ENCODE data around the gene SERPINA1. TPM values are rescaled to one million over a fixed set of nuclear protein-coding genes. Genes with fewer than 3 reads are reported as not detected.

The SERPINA1 gene
- total and polyA plus RNA-seq, 4 donors = 10,220 to 47,972 (median 25,583) TPM

GRCh38 chr14:94337274-94337673 is 51.1 kb downstream of the SERPINA1 start:
- Histone ChIP-seq H3K4me1 (ENCODE audit: control insufficient read depth in 4 of 4, insufficient read depth in 4 of 4, low read length in 3 of 4) (peaks cover 0 to 30% (median 26%) of the 10 kb centered on the region in 4 donors), H3K27ac (ENCODE audit: low read depth in 1 of 2, low read length in 2 of 2) (no peak overlapping the region), H3K36me3 (ENCODE audit: control insufficient read depth in 4 of 4, insufficient read depth in 3 of 4, low read depth in 1 of 4, low read length in 3 of 4) (no peaks in the 10 kb centered on the region), H3K9ac (ENCODE audit: low read depth in 1 of 2, low read length in 2 of 2) (no peak overlapping the region), H3K27me3 (ENCODE audit: control insufficient read depth in 4 of 4, insufficient read depth in 4 of 4, low read length in 3 of 4) (no peaks in the 10 kb centered on the region), H3K9me3 (ENCODE audit: control insufficient read depth in 4 of 4, low read length in 3 of 4) (no peaks in the 10 kb centered on the region), H3K4me3 (ENCODE audit: low read depth in 1 of 3, low read length in 3 of 3) (no peak overlapping the region)
- peak in 1 of 2 donors; percentile 8 for TF ChIP-seq HNF4A (conservative IDR thresholded peaks at IDR 0.05)
- TF ChIP-seq JUND (IDR thresholded peaks at IDR 0.05) = peak in 1 of 2 donors; percentile 52
- TF ChIP-seq, protein P1, sequence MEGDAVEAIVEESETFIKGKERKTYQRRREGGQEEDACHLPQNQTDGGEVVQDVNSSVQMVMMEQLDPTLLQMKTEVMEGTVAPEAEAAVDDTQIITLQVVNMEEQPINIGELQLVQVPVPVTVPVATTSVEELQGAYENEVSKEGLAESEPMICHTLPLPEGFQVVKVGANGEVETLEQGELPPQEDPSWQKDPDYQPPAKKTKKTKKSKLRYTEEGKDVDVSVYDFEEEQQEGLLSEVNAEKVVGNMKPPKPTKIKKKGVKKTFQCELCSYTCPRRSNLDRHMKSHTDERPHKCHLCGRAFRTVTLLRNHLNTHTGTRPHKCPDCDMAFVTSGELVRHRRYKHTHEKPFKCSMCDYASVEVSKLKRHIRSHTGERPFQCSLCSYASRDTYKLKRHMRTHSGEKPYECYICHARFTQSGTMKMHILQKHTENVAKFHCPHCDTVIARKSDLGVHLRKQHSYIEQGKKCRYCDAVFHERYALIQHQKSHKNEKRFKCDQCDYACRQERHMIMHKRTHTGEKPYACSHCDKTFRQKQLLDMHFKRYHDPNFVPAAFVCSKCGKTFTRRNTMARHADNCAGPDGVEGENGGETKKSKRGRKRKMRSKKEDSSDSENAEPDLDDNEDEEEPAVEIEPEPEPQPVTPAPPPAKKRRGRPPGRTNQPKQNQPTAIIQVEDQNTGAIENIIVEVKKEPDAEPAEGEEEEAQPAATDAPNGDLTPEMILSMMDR (IDR thresholded peaks at IDR 0.05; ENCODE audit: low read depth, low read length, missing input control) = no peak
- peak; percentile 19 to 52 for TF ChIP-seq RAD21 (IDR thresholded peaks at IDR 0.05)
- TF ChIP-seq REST (IDR thresholded peaks at IDR 0.05) = no peak
- TF ChIP-seq GABPA (IDR thresholded peaks at IDR 0.05 in 1 of 2, conservative IDR thresholded peaks at IDR 0.05 in 1 of 2) = no peak
- 48% methylated on average over 6 of the region's 6 CpGs for WGBS
- no peak for DNase-seq (ENCODE audit: low spot score)

GRCh38 chr14:94334872-94335271 is 53.5 kb downstream of the SERPINA1 start:
- H3K4me3 ChIP-seq (ENCODE audit: low read depth in 1 of 3, low read length in 3 of 3) = no peak overlapping the region
- DNase-seq (ENCODE audit: low spot score) = no peak
- TF ChIP-seq HNF4A (conservative IDR thresholded peaks at IDR 0.05) = no peak
- no peak for TF ChIP-seq RAD21 (IDR thresholded peaks at IDR 0.05)
- TF ChIP-seq YY1 (IDR thresholded peaks at IDR 0.05) = no peak
- no peak for TF ChIP-seq EGR1 (IDR thresholded peaks at IDR 0.05; ENCODE audit: low read depth in 2 of 2)
- TF ChIP-seq FOXA2 (IDR thresholded peaks at IDR 0.05) = no peak
- TF ChIP-seq, protein P1 (IDR thresholded peaks at IDR 0.05; ENCODE audit: low read depth, low read length, missing input control) = no peak
- TF ChIP-seq REST (IDR thresholded peaks at IDR 0.05) = no peak
- no peak for TF ChIP-seq FOXA1 (IDR thresholded peaks at IDR 0.05)
- TF ChIP-seq GABPA (IDR thresholded peaks at IDR 0.05 in 1 of 2, conservative IDR thresholded peaks at IDR 0.05 in 1 of 2) = no peak
- TF ChIP-seq NR2F2 (IDR thresholded peaks at IDR 0.05) = no peak
- TF ChIP-seq HNF4G (IDR thresholded peaks at IDR 0.05) = no peak
- no peak for TF ChIP-seq ATF3 (IDR thresholded peaks at IDR 0.05)
- TF ChIP-seq TAF1 (conservative IDR thresholded peaks at IDR 0.05) = no peak
- no peak for TF ChIP-seq JUND (IDR thresholded peaks at IDR 0.05)
- TF ChIP-seq SP1 (IDR thresholded peaks at IDR 0.05) = no peak
- TF ChIP-seq MAX (IDR thresholded peaks at IDR 0.05) = no peak
- TF ChIP-seq, protein P2, sequence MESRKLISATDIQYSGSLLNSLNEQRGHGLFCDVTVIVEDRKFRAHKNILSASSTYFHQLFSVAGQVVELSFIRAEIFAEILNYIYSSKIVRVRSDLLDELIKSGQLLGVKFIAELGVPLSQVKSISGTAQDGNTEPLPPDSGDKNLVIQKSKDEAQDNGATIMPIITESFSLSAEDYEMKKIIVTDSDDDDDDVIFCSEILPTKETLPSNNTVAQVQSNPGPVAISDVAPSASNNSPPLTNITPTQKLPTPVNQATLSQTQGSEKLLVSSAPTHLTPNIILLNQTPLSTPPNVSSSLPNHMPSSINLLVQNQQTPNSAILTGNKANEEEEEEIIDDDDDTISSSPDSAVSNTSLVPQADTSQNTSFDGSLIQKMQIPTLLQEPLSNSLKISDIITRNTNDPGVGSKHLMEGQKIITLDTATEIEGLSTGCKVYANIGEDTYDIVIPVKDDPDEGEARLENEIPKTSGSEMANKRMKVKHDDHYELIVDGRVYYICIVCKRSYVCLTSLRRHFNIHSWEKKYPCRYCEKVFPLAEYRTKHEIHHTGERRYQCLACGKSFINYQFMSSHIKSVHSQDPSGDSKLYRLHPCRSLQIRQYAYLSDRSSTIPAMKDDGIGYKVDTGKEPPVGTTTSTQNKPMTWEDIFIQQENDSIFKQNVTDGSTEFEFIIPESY (IDR thresholded peaks at IDR 0.05) = no peak
- TF ChIP-seq RXRA (IDR thresholded peaks at IDR 0.05) = no peak
- H3K27ac ChIP-seq (ENCODE audit: low read depth in 1 of 2, low read length in 2 of 2) = no peak overlapping the region
- H3K36me3 ChIP-seq (ENCODE audit: control insufficient read depth in 4 of 4, insufficient read depth in 3 of 4, low read depth in 1 of 4, low read length in 3 of 4) = no peaks in the 10 kb centered on the region
- H3K27me3 ChIP-seq (ENCODE audit: control insufficient read depth in 4 of 4, insufficient read depth in 4 of 4, low read length in 3 of 4) = no peaks in the 10 kb centered on the region
- H3K9ac ChIP-seq (ENCODE audit: low read depth in 1 of 2, low read length in 2 of 2) = no peak overlapping the region
- H3K9me3 ChIP-seq (ENCODE audit: control insufficient read depth in 4 of 4, low read length in 3 of 4) = no peaks in the 10 kb centered on the region
- peaks cover 2 to 22% (median 14%) of the 10 kb centered on the region in 4 donors for H3K4me1 ChIP-seq (ENCODE audit: control insufficient read depth in 4 of 4, insufficient read depth in 4 of 4, low read length in 3 of 4)
- WGBS = 56% methylated on average over 4 of the region's 4 CpGs
